GM12873 (cell line): ENCODE measurements around the gene PGBD4.

Experiments
- TF ChIP-seq, protein P1 (sequence below): IDR thresholded peaks from 2 replicates; pipeline ENCODE4 v1.5.1; 2012; ENCODE audit warnings: low read depth, mild to moderate bottlenecking, moderate library complexity, low read length, control low read depth; ENCODE audit not compliant: insufficient read depth; ENCODE audit errors: missing control alignments

PGBD4 gene

DNA sequence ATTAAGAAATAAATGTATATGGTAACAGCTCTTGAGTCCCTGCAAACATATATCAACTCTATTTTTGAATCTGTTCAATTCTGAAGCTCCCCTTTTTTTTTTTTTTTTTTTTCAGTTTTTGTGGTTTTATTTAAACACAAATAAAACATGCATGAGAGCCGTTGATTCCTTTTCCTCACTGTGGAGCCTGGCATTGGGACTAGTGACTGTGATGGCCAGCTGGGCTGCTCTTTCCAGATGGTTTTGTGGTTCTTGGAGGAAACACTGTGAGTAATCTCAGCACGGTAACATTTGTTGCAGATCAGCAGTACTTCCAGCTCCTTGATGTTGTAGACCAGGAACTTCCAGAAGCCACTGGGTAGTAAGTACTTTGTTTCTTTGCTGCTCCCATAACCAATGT, 16.1 kb upstream of the PGBD4 start:
- TF ChIP-seq, protein P1, sequence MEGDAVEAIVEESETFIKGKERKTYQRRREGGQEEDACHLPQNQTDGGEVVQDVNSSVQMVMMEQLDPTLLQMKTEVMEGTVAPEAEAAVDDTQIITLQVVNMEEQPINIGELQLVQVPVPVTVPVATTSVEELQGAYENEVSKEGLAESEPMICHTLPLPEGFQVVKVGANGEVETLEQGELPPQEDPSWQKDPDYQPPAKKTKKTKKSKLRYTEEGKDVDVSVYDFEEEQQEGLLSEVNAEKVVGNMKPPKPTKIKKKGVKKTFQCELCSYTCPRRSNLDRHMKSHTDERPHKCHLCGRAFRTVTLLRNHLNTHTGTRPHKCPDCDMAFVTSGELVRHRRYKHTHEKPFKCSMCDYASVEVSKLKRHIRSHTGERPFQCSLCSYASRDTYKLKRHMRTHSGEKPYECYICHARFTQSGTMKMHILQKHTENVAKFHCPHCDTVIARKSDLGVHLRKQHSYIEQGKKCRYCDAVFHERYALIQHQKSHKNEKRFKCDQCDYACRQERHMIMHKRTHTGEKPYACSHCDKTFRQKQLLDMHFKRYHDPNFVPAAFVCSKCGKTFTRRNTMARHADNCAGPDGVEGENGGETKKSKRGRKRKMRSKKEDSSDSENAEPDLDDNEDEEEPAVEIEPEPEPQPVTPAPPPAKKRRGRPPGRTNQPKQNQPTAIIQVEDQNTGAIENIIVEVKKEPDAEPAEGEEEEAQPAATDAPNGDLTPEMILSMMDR = no peak

DNA sequence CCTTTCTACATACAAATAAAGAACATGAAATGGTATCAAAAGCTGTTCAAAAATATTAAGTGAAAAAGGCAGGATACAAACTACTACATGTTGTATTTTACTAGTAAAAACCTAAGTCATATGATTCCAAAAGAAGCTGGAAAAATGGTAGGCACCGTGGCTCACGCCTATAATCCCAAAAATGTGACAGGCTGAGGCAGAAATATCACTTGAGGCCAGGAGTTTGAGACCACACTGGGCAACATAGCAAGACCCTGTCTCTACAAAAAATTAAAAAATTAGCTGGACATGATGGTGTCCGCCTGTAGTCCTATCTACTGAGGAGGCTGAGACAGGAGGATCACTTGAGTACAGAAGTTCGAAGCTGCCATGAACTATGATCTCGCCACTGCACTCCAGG, 2.0 kb upstream of the PGBD4 start:
- TF ChIP-seq, protein P1 = no peak

DNA sequence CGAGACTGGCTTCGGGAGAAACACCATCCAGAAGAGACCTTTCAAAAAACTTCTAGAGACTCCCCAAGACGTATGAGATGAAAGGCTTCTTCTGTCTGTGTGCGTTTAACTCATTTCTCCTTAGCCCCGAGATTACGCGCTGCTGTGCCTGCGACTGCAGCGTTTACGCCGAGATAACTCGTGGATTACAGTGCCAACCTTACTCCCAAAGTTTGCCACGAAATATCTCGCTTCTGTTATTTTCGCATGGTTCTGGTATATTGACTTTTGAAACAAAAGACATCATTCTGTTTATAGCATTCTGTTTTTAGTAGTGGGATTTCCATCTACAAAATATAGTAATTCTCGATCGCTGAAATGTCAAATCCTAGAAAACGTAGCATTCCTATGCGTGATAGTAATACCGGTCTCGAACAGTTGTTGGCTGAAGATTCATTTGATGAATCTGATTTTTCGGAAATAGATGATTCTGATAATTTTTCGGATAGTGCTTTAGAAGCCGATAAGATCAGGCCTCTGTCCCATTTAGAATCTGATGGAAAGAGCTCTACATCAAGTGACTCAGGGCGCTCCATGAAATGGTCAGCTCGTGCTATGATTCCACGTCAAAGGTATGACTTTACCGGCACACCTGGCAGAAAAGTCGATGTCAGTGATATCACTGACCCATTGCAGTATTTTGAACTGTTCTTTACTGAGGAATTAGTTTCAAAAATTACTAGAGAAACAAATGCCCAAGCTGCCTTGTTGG, 467 bp downstream of the PGBD4 start:
- TF ChIP-seq, protein P1 = no peak

DNA sequence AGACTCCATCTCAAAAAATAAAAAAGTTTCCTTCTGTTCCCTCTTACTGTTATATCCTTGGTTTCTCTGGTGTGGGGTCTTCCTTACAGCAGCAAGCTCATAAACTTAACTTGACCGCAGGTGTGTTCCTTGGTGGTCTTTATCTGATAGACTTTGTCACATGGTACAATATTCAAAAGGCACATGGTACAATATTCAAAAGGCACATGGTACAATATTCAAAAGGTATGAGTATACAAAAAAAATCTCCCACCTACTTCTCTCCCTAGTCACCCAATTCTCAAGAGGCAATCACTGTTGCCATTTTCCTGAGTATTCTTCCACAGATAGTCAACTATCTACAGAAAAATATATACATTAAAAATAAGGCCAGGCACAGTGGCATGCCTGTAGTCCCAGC, 4.5 kb downstream of the PGBD4 start:
- TF ChIP-seq, protein P1 = no peak

DNA sequence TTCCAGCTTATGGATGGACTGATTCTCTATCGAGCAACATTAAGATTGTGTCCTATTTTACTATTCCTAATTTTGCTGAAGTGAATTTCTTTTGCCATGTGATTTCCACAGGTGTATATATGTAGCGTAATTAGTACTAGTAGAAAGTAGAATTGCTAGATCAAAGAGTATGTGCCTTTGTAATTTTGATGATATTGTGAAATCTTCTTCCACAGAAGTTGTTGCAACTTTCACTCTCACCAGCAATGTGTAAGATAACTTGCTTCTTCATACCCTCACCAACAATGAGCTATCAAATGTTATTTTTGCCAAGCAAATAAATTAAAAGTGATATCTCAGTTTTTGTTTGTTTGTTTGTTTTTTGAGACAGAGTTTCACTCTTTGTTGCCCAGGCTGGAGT, 5.4 kb downstream of the PGBD4 start:
- TF ChIP-seq, protein P1 = no peak

DNA sequence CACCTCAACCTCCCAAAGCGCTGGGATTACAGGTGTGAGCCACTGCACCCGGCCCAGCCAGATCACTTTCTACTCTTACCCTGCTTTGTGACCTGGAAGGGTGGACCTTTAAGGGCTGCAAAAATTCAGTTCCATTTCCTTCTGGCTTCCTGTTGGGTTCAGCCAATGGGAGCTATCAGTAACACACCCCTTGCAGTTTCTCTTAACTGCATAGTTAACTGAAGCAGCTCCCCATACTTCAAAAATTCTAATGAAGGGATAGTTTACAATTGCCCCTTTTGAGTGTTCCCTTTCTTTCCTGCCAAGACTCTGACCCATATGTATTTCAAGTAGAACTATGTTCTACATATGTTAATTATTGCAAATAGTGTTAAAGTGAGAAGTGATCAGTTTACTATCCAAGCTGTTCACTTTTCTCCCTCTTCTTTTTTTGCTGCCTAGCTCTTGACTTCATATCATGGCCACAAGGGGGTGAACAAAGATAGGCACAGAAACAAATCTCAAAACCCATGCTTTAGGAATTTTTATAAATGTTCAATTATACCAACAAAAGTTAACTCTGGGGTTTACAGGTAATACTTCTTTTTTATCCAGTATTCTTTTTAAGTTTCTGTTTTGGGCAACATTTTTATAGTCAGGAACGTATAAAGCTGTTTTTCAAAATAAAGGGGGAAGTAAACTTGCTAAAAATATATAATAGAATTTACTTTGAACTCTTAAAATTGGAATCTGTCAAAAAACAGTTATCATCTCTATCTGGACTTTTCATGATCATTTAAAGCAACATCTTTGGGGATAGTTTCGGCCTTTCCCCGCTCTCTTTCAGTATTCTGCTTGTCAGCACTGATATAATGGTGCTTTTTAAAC, 8.1 kb downstream of the PGBD4 start:
- TF ChIP-seq, protein P1 = peak; percentile 67

DNA sequence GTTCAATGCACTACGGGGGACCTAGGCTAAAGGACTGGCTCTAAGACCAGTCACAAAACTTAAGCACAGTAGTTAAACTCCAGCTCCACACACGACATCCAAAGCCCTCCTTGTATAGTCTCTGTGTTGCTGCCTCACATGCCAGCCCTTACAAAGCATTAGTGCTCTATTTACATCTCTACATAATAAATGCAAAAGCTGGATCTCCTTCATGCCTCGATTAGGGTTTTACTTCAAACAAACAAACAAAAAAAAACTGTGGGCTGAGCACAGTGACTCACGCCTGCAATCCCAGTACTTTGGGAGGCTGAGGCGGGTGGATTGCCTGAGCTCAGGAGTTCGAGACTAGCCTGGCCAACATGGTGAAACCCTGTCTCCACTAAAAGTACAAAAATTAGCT, 9.6 kb downstream of the PGBD4 start:
- TF ChIP-seq, protein P1 = no peak
